GM12864 (cell line): ENCODE data around the gene CR2.
"Not testable (repeated sequence)": the region's sequence is repeated elsewhere in the genome, so short reads cannot be mapped to it uniquely, and the experiment has no call there.

Source experiments
- DNase-seq: peaks from one replicate; pipeline ENCODE4 v3.0.0-alpha.2; 2011; ENCODE audit warnings: low read depth
- H3K4me3 ChIP-seq: 2 replicates; pipeline ENCODE4 v1.5.1; 2011; ENCODE audit warnings: mild to moderate bottlenecking, low read depth, low read length, control low read depth
- CTCF ChIP-seq: IDR thresholded peaks from 2 replicates; pipeline ENCODE4 v1.5.1; 2011; ENCODE audit warnings: low read depth, mild to moderate bottlenecking, moderate library complexity, low read length, control low read depth, inconsistent platforms; ENCODE audit errors: missing control alignments

Gene CR2

GRCh38 chr1:207519505-207520399, 65.6 kb downstream of the CR2 start:
- H3K4me3 ChIP-seq, result no peak overlapping the region
- no peak for DNase-seq

DNA sequence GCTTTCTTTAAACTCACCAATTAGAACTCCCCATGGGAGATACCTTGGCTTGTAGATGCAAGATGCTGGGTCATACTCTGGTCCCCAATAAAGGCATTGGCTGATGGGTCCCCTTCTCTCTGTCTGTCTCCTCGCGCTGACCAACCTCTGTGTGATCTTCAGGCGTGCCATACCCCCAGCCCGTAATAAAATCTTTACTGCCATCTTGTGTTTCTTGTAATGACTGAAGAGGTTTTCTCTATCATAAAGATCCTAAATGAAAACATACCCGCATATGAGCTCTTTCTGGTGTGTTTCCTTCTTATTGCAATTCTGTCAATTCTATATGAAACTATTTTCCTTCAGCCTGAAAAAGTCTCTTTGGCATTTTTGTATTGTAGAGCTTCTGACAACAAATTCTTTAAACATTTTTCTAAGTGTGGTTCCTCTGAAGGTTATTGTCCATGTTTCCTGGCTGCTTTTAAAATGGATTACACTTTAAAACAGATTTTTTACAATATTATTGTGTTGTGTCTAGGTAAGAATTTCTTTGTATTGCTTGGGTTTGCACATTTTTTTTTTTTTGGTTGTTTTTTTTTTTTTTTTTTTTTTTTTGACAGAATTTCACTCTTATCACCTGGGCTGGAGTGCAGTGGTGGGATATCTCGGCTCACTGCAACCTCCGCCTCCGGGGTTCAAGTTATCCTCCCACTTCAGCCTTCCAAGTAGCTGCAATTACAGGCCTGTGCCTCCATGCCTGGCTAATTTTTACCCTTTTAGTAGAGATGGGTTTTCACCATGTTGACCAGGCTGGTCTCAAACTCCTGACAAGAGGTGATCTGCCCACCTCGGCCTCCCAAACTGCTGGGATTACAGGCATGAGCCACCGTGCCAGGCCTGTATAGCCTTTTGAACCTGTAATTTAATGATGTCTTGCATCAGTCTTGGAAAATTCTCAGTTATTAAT, 66.5 kb downstream of the CR2 start:
- DNase-seq, H3K4me3 ChIP-seq: not testable (repeated sequence)

More at GRCh38 chr1:207519505-207520399, 65.6 kb downstream of the CR2 start:
- no peak for TF ChIP-seq CTCF

DNA sequence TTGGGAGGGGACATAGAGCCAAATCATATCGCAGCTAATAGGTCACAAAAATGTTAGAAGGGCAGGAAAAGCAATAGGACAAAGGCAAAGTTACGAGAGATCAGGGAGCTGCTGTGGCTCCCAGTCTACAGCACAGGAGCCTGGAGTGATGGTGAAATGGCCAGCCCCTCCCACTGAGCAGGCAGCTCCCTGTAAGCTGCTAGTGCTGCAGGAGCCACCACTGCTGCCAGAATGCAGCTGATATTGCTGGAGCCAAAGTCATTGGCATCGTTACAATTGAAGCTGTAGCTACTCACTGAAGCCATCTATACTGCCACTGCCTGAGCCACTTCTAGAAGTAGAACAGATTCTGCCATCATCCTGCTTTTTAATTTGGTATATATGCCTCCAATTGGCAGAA, 71.1 kb downstream of the CR2 start:
- H3K4me3 ChIP-seq, DNase-seq: not testable (repeated sequence)

DNA sequence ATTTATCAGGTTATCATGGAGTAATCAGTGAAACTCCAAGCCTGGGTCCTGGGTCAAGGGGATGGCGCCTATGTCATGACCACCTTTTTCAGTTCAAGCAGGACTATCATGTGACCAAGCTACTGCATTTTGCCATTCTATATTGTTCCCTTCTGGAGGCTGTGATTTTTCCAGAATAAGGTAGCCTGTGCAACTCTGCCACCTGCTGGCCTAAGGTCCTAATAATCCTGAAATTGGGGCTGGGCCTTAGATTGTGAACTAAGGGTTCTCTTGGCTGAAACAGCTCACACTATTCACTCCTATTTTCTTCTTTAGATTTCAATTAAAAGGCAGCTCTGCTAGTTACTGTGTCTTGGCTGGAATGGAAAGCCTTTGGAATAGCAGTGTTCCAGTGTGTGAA, 74.3 kb downstream of the CR2 start:
- DNase-seq, H3K4me3 ChIP-seq: not testable (repeated sequence)

DNA sequence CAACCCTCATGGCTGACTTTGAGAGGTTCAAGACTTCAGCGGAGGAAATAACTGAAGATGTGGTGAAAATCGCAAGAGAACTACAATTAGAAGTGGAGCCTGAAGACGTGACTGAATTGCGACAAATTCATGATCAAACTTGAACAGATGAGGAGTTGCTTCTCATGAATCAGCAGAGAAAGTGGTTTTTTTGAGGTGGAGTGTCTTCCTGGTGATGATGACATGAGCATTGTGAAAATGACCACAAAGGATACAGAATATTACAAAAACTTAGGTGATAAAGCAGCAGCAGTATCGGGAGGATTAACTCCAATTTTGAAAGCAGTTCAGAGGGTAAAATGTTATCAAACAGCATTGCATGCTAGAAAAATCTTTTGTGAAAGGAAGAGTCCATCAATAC, 82.1 kb downstream of the CR2 start:
- not testable (repeated sequence) for DNase-seq

More for the DNA sequence above, 82.1 kb downstream of the CR2 start:
- H3K4me3 ChIP-seq, result not testable (repeated sequence)
